HTR-8/SVneo (cell line): ENCODE measurements around the gene FFAR1.
A peak's percentile ranks its signal among the peaks of the same experiment; 100 is the strongest.

Experiments
- DNase-seq: peaks from one replicate; pipeline ENCODE4 v3.0.0; 2011; ENCODE audit warnings: low spot score, mixed read lengths; ENCODE audit not compliant: insufficient read length
- FAIRE-seq: peaks from 2 replicates; lab custom pipeline; 2011; peaks lifted over from hg19 to GRCh38; lab: Jason Lieb, UNC

Gene FFAR1

DNA sequence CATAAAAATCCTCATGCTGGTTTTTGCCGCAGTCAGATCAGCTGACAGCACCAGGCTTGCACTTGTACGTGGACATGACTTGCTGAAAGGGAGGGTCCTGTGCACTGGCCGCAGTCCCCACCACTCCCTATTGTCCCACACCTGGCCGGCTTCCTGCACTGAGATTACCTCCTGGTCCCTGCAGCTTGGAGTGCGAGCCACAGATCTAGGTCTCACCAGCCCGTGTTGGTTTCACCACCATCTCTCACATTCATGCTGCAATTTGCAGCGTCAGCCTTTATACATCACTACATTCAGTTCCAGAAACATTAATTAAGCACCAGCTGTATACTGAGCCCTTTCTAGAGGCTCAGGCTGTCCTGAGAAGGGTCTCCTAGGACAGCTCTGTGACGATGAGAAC lies 33.7 kb upstream of the FFAR1 start:
- FAIRE-seq (no peak), DNase-seq (no peak)

DNA sequence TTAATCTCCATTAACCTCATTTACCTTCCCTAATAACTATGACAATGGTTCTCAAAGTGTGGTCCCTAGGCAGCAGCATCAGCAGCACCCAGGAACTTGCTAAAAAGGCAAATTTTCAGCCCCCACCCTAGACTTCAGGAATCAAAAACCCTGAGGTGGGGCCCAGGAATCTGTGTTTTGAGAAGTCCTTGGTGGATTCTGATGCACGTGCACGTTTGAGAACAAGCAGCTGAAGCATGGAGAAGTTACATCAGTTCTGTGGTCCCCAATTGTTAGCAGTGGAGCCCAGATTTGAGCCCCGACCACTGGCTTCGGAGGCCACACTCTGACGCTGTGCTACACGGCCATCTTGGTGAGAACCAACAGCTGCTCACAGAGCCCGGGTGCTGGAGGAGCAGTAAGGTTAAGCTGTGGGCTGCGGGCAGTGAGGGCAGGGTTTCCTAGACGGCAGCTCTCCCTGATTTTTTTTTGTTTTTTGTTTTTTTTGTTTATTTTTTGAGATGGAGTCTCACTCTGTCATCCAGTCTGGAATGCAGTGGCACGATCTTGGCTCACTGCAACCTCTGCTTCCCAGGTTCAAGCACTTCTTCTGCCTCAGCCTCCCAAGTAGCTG lies 32.7 kb upstream of the FFAR1 start:
- FAIRE-seq (no peak), DNase-seq (no peak)

DNA sequence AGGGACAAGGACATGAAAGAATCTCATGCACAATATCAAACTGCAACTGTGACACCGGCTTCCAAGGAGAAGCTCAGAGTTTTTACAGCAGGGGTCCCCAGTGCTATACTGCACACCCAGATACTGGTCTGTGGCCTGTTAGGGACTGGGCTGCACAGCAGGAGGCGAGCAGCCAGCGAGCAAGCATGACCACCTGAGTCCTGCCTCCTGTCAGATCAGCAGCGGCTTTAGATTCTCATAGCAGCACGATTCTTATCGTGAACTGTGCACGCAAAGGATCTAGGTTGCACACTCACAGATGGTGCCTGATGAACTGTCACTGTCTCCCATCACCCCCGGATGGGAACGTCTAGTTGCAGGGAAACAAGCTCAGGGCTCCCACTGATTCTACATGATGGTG lies 31.8 kb upstream of the FFAR1 start:
- FAIRE-seq = no peak
- no peak for DNase-seq

DNA sequence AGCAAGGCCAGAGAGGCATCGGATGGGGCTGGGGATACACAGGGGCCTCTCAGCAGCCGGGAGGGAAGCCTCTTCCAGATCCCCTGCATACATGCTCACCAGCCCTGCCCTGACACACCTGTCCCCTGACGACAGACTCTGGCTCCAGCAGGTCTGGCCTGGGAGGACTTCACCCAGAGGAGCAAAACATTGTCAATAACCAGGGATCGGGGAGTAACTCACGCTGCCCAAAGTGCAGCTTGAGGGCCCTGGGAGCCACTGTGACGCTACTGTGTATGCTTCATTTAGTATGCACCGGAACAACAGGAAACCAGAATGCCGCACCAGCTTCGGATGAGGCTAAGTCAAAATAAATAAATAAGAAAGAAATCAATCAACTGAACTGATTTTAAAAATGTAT lies 31.1 kb upstream of the FFAR1 start:
- FAIRE-seq (no peak), DNase-seq (no peak)

DNA sequence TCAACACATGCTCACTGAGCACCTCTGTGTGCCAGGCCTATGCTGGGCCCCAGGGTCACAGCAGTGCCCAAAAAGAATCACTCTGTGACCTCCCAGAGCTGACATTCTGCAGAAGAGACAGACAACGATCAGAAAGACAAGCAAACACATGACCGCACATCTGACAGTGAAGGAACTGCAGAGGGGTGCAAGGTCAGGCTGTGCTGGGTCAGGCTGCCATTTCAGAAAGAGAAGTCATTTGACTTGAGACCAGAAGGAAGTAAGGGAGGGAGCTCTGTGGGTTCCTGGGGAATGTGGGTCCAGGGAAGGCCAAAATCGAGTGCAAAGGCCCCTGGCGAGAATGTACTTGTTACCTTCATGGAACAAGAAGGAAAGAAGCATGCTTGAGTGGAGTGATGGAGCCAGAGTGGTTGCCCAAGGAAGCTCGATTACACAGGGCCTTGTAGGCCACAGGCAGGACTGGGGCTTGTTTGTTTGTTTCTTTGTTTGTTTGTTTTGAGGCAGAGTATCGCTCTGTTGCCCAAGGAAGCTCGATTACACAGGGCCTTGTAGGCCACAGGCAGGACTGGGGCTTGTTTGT lies 30.1 kb upstream of the FFAR1 start:
- FAIRE-seq = no peak
- DNase-seq = no peak

DNA sequence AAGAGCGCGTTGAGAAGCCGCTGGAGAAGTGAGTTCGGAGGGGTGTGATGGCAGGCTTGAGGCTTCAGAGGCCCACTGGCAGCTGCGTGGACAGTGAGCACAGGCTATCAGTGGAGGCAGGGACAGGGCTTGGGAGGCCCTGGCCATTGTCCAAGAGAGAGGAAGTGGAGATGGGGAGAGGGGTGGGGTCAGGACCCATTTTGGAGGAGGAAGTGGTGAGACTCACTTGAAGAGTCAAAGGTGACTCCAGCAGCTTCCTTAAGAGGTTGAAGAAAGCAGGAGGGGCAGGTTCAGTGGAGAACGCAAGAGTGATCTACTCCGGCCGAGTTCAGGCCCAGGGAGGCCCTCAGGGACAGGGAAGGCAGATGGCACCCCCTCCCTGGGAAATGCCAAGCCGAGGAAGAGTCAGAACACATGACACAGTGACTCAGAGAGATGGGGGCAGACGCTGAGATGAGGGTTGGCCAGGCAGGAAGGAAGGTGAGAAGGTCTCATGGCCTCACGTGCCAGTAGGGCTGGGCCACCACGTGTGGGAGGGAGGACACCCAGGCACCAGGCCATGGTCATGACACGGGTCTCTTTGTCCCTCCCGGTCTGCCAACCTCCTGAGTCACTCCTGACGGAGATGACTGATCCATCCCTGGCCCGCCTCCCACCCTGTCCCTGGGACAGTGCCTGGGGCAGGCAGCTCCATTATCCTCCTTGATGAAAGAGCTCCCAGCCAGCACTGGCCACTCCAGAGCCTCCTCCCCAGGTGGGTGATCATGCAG lies 28.8 kb upstream of the FFAR1 start:
- FAIRE-seq = no peak
- DNase-seq = peak; percentile 88

DNA sequence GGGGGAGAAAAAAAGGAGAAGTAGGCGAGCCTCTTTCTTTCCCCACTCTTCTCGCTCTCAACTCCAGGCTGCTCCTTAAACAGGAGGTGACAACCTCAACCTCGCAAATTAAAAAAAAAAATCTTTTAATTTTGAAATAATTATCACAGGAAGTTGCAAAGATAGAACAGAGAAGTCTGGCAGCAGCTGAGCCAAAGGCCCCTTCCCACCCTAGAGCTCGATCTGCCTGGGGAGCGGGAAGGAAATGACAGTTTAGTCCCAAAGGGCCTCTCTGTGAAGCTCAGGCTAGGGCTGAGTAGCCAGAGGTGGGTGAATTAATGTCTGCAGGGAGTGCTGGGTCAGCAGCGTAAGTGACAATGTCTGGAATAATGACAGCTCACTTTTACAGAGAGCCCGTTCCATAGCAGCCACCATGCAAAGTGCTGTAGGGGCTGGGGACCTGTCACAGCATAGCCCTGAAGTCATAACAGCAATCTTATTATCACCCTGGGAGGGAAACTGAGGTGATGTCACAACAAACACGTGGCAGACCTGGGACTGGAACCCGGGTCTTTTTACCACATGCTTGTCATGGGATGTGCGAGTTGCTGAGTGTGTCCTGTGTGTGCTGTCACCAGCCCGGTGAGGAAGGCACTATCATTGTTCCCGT lies 27.5 kb upstream of the FFAR1 start:
- DNase-seq (no peak), FAIRE-seq (no peak)

DNA sequence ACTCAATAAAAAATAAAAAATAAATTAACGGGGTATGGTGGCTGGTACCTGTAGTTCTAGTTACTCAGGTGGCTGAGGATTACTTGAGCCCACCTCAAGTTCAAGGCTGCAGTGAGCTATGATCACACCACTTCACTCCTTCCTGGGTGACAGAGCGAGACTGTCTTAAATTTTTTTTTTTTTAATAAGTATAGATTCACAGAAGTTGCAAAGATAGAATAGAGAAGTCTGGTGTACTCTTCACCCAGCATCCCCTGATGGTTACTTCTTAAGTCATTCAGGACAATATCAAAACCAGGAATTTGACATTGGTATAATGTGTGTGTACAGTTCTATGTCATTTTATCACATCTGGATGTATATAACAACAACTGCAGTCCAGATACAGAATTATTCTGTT lies 26.4 kb upstream of the FFAR1 start:
- DNase-seq (no peak), FAIRE-seq (no peak)

DNA sequence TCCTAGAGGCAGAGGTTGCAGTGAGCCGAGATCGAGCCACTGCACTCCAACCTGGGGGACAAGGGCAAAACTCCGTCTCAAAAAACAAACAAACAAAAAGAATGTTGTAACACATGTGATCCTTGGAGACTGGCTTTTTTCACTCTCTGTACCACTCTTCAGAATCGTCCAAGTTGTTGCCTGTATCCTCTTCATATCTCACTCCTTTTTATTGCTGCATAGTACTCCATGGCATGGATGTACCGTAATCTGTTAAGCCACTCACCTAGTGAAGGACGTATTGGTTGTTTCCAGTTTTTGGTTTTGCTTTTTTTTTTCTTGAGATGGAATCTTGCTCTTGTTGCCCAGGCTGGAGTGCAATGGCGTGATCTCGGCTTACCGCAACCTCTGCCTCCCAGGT lies 25.7 kb upstream of the FFAR1 start:
- DNase-seq = no peak
- no peak for FAIRE-seq

DNA sequence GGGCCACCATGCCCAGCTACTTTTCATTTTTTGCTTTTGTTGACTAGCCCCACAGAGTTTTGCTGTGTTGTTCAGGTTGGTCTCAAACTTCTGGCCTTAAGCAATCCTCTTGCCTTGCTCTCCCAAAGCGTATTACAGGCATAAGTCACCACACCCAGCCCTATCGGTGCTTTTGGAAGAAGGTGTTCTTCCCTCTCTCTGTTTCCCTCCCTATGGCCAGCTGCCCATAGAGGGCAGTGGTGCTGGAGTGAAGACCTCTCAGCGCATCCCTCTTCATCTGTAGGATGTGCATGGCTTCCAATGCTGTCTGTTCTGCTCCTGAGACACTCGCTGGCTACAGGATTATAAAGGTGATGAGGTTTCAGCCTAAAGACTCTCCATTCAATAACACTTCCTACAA lies 20.1 kb upstream of the FFAR1 start:
- no peak for FAIRE-seq
- no peak for DNase-seq

DNA sequence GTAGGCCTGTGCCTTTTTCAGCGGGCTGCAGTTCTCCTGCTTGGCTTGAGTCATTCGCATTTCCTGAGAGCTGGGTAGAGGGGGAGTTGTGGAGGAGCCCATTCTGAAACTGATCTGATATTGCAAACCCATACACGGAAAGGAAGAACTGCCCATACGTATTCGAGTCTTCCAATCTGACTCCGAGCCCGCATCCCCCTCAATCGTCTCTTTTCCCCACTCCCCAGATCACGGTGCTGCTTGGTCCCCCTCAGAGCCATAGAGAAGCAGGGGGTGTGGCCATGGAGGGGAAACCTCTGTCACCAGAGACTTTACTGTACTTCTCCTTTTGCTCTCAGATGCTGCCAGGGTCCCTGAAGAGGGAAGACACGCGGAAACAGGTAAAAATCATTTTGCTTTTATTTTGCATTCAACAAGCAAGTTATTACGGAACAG lies 18.8 kb upstream of the FFAR1 start, which contains the start of gene CD22:
Gene CD22 (plus strand): TSS at position 337 of the 435 bp plus-strand sequence. CDS start 2,854 bp downstream, outside the sequence.
- FAIRE-seq = no peak
- DNase-seq = no peak

DNA sequence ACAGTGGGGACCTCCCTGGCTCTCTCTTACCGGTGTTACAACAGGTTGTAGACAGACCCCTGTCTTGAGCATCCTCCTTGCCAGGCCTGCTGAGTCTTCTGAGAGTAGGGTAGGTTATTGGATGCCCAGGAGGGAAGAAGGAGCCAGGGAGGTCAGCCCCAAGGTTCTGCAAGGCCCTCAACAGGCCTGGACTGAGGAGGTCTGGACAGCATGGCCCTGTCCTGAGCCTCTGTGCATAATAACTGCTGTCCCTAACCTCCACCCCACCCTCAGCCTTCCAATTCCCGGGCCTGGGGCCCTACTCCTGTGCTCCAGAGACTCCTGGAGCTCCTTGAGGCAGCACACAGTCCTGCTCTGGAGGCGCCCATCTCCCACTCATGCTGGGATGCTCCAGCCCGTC lies 18.4 kb upstream of the FFAR1 start:
- DNase-seq (no peak), FAIRE-seq (no peak)

DNA sequence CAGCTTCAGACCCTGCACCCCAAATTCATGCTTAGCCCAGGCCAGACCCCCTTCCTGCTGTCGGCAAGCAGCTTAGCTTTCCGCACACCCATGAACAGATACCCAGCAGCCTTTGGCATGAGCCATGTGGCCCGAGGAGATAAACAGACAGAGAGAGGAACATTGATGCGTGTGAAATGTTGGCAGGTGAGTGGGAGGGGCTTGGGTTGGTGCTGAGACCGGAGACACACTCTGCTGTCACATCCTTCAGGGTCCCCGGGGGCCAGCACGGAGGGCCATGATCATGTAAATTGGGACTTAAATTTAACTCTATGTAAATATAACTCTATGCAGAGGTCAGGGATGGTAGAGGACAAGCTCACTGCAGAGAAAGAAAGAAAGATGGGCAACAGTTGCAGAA lies 17.2 kb upstream of the FFAR1 start:
- FAIRE-seq (no peak), DNase-seq (no peak)

DNA sequence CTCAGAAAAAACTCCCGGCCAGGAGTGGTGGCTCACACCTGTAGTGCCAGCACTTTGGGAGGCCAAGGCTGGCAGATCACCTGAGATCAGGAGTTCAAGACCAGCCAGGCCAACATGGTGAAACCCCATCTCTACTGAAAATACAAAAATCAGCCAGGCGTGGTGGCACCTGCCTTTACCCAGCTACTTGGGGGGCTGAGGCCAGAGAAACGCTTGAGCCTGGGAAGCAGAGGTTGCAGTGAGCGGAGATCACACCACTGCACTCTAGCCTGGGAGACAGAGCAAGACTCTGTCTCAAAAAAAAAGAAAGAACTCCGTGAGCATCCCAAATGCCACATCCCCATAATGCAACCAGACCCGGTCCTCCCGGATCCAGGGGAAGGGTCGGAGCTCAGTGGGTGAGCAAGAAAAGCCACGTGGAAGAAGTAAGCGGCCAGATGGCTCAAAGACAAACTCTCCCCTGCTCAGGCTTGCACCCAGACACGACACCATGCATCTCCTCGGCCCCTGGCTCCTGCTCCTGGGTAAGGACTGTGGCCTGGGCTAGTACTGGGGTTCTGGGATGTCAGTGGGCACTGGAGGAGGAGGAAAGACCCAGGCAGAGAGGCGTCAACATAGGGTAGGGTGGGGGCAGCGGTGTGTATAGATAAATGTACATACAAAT lies 16.0 kb upstream of the FFAR1 start:
- DNase-seq (no peak), FAIRE-seq (no peak)

DNA sequence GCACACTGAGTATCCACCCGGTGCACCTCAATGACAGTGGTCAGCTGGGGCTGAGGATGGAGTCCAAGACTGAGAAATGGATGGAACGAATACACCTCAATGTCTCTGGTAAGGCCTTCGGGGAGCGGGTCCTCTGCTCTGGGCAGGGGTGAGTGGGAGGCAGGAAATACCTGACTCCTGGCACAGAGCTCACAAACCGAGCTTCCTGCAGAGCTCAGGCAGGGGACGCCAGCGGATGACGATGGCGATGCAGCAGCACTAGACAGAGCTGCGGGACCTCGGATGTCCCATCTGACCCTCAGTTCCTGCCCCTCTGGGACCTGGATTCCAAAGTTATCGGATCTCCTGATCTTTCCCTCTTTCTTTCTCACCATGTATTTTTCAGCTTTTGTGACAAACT lies 14.9 kb upstream of the FFAR1 start:
- FAIRE-seq = no peak
- DNase-seq = no peak

DNA sequence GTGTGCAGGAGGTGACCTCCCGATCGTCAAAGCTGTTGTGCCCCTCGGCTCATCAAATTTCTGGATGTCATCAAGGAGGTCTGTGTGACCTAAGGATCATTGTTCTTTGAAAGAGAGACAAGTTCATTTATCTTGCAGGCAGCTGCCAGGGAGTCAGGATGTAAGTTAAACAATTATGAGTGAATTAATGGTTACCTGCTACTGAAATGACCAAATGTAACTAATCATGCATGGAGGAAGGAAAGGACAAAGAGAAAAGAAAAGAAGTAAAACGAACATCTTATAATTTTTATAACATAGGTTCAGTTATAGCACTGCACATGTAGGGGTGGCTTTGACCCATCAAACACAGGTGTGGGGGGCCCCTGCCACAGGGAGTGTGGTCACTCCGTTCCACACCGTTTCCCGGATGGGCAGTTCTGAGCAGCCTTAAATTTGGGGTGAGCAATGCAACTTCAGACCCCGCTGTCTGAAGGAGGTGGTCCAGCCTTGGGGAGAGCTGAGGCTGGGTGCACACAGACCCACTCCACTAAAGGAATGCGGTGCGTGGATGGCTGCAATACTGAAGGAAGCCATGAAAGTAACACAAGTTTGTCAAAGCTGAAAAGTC lies 13.5 kb upstream of the FFAR1 start:
- DNase-seq (no peak), FAIRE-seq (no peak)

DNA sequence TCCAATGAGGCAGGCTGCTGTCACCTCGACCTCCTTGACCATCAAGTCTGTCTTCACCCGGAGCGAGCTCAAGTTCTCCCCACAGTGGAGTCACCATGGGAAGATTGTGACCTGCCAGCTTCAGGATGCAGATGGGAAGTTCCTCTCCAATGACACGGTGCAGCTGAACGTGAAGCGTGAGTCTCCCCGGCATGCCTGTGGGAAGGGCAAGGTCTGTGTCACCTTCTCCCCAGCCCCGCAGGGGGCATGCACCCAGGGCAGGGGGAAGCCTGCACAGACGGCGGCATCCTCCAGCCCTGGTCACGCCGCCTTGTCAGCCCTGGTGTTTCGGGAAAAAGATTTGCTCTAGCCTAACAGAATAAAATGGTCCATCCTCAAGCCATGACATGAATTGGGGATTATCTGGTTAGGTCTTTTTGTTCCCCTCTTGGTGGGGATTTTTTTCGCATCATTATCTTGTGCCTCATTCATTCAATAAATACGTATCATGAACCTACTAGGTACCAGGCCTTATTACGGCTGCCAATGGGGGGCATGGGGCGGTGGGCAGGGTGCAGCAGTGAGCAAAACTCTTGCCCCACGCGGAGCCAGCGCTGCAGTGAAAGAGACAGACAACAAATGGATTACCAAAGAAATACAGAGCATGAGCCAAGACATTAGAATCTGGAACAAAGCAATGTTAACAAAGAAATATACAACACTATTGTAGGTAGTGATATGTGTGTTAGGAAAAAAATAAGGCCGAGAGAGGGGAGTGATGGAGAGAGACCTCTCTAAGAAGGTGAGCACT lies 11.3 kb upstream of the FFAR1 start:
- FAIRE-seq = no peak

DNA sequence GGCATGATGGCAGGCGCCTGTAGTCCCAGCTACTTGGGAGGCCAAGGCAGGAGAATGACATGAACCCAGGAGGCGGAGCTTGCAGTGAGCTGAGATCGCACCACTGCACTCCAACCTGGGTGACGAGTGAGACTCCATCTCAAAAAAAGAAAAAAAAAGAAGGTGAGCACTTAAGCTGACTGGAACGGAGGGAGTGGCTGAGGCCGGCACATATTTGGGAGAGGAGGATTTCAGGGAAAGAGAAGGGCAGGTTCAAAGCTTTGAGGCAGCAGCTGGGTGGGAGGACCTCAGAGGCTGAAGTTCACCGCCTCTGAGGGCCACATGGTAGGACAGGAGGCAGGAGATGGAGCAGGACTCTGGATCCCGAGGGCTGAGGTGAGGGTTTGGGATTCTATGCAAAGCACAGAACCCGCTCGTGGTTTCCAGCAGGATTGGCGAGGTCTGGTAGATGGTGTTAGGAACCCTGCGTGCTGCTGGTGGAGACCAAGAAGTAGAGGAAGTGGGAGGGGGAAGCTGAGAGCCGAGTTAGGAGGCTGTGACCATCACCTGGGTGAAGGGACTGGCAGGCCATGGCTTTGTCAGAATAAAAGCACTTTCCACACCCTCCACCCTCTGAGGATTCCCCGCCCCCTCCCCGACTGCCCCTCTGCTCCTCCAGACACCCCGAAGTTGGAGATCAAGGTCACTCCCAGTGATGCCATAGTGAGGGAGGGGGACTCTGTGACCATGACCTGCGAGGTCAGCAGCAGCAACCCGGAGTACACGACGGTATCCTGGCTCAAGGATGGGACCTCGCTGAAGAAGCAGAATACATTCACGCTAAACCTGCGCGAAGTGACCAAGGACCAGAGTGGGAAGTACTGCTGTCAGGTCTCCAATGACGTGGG lies 10.4 kb upstream of the FFAR1 start:
- DNase-seq (no peak), FAIRE-seq (no peak)

More for the DNA sequence above, 11.3 kb upstream of the FFAR1 start:
- DNase-seq = no peak

DNA sequence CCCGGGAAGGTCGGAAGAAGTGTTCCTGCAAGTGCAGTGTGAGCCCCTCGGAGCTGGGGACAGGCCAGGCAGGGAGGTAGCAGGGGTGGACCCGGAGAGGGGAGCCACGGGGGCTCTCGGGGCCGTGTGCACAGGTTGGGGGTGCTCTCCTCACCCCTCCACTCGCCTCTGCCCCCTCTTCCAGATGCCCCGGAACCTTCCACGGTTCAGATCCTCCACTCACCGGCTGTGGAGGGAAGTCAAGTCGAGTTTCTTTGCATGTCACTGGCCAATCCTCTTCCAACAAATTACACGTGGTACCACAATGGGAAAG lies 9.8 kb upstream of the FFAR1 start:
- DNase-seq (no peak), FAIRE-seq (no peak)
